Ecto neural progenitor cell (in vitro differentiated cells): Measurements from ENCODE around the gene PLXNA2.

Source experiments
- DNase-seq: peaks from one replicate; pipeline ENCODE4 v3.0.0-alpha.2; 2018; ENCODE audit warnings: low spot score

Gene PLXNA2

GRCh38 chr1:208066583-208066982 lies 177.6 kb downstream of the PLXNA2 start:
- no peak for DNase-seq

DNA sequence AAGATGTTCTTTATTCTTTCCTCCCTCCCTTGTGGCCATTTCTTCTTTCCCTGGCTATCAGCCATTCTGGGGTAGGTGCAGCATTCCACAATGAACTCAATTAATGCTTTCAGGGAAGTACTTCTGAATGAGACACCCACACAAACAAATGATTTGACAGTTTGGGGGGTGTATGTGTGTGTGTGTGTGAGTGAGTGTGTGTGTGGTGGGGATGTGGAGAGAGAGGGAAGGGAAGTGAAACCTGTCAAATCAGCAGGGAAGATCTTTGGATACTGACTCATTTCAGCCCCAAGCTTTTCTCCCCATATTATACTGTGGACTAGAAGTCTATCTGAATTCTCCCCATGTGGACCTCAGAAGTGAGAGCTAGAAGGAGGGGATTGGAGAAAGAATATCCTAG lies 178.3 kb downstream of the PLXNA2 start:
- no peak for DNase-seq

DNA sequence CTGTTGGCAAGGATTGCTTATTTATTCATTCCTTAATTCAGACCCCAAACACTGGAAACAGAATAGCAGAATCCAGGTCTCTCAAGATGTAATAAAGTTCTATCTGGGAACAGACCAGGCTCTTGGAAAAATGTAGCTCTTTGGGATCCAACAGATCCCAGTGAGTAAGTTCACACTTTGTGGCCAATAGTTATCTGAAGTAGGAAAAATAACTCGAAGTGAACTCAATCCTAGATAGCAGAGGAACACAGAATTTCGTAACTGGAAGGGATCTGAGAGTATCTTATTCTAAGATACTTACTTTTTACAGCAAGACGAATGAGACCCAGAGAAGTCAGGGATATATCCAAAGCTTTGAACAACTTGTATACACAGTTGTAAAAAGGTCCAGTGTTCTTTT lies 182.6 kb downstream of the PLXNA2 start:
- no peak for DNase-seq

DNA sequence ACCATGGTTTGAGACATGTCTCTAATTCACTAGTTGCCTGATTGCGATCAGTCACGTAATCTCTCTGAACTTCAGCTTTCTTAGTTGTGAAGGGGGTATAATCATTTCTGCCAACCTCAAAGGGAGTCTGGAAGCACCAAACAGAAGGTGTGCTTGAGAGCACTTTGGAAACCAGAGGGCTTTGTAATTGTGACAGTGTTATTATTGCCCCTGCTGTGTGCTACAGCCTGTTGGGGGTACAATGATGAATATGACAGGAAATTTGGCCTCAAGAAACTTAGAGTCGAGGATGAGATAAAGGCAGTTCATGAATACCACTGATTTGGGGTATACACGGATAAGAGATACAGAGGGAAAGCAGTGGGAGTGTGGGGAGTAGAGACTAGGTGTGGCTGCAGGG lies 183.1 kb downstream of the PLXNA2 start:
- no peak for DNase-seq

GRCh38 chr1:208060215-208060869 lies 183.8 kb downstream of the PLXNA2 start:
- DNase-seq = no peak

- DNase-seq = no peak
These were observed 184.7 kb downstream of the PLXNA2 start for GRCh38 chr1:208059409-208060001.

GRCh38 chr1:208058756-208059155 lies 185.4 kb downstream of the PLXNA2 start:
- DNase-seq = no peak

- no peak for DNase-seq
These were observed 185.9 kb downstream of the PLXNA2 start for GRCh38 chr1:208058267-208058666.

- no peak for DNase-seq
These were observed 187.1 kb downstream of the PLXNA2 start for GRCh38 chr1:208057056-208057455.

DNA sequence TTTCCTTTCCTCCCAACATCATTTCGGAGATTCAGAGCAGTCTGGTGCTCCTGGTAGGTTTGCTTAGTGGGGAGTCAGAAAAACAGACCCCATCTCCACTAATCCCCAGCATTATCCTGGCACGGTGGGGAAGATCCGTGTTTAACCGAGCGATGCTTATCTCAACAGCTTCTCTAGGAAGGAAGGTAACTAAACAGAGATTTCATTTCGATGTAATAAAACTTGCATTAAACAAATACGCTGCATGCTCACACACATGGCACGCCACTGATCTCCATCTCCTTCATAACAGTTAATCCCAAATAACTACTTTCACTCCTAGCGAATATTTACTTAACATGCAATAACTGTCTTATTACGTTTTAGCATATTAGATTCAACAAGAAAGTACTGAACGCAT lies 188.6 kb downstream of the PLXNA2 start:
- no peak for DNase-seq

GRCh38 chr1:208054911-208055379 lies 189.2 kb downstream of the PLXNA2 start:
- no peak for DNase-seq

DNA sequence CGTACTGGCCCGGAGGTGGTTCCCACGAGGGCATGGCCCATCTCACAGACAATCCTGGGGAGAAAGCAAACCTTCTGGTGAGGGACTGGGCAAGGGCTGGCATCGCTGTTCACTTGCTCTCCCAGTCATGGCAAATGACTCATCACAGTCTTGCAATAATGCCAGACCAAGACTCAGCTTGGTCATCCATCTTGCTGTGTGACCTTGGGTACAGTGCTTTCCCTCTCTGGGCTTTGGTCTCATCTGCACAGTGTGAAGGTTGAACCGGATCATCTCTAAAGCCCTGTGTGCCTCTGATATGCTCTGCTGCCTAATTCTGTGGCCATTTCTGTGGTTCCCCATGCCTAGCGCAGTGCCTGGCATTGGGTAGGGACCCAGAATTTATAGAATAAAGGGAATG lies 189.7 kb downstream of the PLXNA2 start:
- no peak for DNase-seq

GRCh38 chr1:208053661-208054060 lies 190.5 kb downstream of the PLXNA2 start:
- no peak for DNase-seq

DNA sequence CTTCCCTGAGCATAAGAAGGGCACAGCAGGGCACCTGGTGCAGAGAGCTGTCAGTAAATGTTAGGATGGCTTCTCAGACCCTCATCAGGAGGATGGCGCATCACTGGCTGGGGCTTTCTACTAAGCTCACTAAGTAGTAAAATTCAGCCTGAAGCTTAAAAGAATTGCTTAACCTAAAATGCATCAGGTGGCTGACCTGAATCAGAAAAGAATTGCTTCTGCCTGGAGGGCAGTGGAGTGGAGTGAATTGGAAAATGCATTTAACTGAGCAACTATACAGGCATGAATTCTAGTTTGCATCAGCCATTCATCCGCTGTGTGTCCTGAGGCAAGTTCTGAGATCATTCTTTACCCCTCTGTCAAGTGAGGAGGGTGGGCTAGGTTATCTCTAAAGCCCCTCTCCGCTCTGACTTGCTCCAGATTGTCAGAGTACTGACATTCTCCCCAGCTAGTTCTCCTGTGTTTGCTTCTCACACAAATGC lies 191.2 kb downstream of the PLXNA2 start:
- no peak for DNase-seq

- DNase-seq = no peak
These were observed 192.0 kb downstream of the PLXNA2 start for GRCh38 chr1:208052135-208052534.

DNA sequence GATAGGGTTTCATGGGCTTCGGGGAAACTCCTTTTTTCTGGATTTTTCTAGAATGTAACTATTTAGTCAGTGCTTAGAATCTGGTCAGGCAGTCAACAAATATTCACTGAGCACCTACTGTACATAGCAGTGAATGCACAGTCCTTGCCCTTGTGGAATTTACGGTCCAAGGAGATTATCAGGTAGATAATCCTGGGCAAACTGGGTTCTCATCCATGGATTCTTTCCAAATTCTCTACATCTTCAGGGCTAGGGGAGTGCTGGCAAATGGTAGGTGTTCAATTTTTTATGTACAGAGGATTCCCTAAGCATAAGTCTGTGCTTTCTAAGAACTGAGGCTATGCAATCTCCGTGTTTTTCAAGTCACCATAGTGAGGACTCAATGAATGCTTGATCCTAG lies 192.5 kb downstream of the PLXNA2 start:
- DNase-seq = no peak

- DNase-seq = no peak
These were observed 195.3 kb downstream of the PLXNA2 start for GRCh38 chr1:208048904-208049303.

GRCh38 chr1:208047975-208048374 lies 196.2 kb downstream of the PLXNA2 start:
- DNase-seq = no peak

DNA sequence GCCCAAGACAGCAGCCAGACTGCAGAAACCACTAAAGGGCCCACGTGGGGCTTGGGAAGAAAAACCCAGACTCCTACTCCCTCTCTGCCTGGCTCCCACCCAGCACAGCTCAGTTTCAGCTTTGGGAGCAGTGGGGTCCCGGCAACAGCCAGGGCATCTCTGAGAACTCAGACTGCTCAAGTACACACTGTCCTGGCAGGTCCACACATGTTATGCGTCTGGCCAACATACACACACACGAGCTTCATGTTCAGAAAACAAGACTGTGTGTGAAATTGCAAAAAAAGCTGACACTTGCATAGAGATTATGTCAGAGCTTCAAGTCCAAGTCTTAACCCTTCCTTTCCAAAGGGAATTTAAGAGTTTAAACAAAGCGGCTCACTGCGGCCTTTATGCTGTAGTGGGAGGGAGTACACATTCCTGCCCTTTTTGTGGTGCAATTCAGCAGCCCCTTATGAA lies 196.7 kb downstream of the PLXNA2 start:
- DNase-seq = no peak

DNA sequence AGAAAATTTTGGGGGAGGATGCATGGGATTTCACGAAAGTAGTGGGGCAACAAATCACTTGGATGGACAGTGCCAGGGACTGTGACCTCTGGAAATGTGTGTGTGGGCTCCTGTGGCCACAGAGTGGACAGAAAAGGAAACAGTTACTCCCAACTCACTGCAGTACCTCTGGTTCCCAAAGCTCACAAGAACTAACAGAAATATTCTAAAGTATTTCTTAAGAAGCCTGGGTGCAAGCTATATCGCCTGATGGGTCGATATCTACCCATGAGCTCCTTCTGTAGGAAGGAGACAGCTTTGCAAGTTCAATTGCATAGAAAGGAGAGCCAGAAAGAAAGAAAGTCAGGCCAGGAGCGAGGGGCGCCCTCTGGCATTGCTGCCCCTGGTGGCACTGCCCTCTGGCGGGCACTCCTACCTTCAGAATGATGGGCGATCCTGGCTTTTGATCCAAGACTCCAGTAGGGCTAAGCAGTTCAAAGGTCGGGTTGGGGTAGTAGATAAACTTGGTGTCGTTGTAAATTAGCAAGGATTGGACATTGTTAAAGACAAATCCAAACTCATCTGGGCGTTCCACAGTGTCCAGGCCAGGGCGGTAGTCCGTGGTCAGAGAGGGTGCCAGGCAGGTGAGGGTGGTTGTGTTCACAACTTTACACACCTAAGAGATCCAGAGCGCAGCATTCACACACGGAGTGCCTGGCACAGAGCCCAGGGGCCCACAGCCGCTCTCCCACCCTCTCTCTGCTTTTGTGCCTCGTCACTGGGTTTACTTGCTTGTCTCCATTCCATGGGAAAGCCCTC lies 198.5 kb downstream of the PLXNA2 start:
- no peak for DNase-seq

- DNase-seq = no peak
These were observed 199.4 kb downstream of the PLXNA2 start for GRCh38 chr1:208044589-208045462.

DNA sequence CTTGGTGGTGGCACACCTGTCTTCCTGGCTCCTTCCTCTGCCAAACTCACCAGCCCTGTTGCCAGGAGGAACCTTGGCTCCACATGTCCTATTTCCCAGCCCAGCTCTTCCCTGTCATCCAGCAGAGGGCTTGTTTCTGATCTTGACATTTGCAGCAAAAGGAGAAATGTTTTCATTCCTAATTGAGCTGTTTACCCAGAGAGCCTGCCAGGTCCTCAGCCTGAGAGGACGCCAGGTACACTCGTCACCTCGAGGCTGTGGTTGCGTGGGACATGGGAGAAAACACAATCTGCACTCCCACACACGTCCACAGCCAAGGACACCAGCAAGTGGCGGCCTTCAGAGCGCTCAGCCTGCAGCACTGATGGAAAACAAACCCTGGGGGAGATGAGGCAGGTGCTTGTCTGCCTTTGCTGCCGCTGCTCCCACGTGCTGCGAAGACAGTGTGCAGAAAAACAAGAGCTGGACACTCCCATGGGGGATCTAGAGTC lies 200.4 kb downstream of the PLXNA2 start:
- DNase-seq = no peak
